ENCODE measurements around the gene FIBP.

FIBP gene

GRCh38 chr11:65920372-65920802, 32.1 kb upstream of the FIBP start:
- peaks cover 4% of the 10 kb centered on the region for H3K36me3 ChIP-seq (ENCODE audit: control insufficient read depth, low read depth, low read length)
- peaks cover 5% of the 10 kb centered on the region for H3K4me1 ChIP-seq (ENCODE audit: control insufficient read depth, low read depth, low read length)
- H3K4me3 ChIP-seq (ENCODE audit: low read length) = peak overlapping the region; percentile 71
- no peaks in the 10 kb centered on the region for H3K9me3 ChIP-seq (ENCODE audit: control insufficient read depth, low read depth, low read length)
- no peak overlapping the region for H3K27ac ChIP-seq (ENCODE audit: low read length)
- peak overlapping the region; percentile 53 for H3K9ac ChIP-seq (ENCODE audit: low read length)
- H3K27me3 ChIP-seq (ENCODE audit: control insufficient read depth, insufficient read depth, low read length) = no peaks in the 10 kb centered on the region

DNA sequence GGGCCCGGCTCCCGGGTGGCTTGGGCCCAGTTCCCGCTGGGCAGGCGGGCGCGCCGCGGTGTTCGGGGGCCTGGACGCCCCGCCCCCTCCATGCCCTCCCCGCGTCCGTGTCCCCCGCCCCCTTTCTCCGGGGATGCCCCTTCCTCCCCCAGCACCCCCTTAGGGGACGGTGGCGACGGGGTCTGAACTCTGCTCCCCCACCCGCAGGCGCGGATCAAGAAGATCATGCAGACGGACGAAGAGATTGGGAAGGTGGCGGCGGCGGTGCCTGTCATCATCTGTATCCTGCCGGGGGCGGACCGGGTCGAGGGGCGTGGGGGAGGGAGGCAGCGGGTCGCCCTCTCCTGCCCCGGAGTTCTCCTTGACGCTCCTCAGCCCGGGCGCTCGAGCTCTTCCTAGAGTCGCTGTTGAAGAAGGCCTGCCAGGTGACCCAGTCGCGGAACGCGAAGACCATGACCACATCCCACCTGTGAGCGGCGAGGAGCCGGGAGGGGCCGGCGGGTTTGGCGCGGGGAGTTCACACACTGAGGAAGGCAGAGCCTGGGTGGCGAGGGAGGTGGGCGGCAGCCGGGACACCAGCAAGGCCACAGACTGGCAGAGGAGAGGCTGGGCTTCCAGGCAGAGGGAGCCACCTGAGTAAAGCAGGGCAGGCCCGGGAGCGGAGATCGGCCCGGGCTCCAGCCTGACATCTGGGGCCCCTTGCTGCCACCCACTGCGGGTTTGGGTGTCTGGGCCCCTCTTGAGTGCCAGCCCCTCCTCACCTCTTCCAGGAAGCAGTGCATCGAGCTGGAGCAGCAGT, 31.5 kb upstream of the FIBP start:
- H3K36me3 ChIP-seq (ENCODE audit: control insufficient read depth, low read depth, low read length) = peaks cover 4% of the 10 kb centered on the region
- H3K9ac ChIP-seq (ENCODE audit: low read length) = peak overlapping the region; percentile 53
- H3K9me3 ChIP-seq (ENCODE audit: control insufficient read depth, low read depth, low read length) = no peaks in the 10 kb centered on the region
- H3K4me1 ChIP-seq (ENCODE audit: control insufficient read depth, low read depth, low read length) = peaks cover 5% of the 10 kb centered on the region
- no peaks in the 10 kb centered on the region for H3K27me3 ChIP-seq (ENCODE audit: control insufficient read depth, insufficient read depth, low read length)
- peak overlapping the region; percentile 71 for H3K4me3 ChIP-seq (ENCODE audit: low read length)
- H3K27ac ChIP-seq (ENCODE audit: low read length) = no peak overlapping the region

DNA sequence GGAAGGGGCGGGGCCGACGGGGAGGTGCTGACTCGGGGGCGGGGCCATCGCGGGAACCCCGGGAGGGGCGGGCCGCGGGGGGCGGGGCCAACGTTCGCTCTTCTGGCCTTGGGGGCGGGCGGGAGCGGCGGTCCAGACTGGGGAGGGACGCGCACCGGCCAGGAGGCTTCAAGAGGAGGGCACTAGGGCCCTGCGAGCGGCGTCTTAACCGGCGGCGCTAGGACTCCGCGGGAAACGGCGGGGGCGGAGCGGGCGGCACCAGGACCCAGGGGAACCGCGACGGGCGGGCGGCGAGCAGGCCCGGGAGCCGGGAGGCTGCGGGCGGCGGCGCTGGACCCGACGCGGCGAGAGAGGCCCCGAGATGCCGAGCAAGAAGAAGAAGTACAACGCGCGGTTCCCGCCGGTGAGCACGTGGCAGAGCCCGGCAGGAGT, 30.9 kb upstream of the FIBP start, which contains the start of gene DRAP1:
TSS of gene DRAP1 (plus strand) at position 286 of the 432 bp plus-strand sequence. CDS start at position 362, 76 bp downstream.
- Histone ChIP-seq H3K27ac (ENCODE audit: low read length) (peak within 1 kb of the TSS; percentile 48), H3K27me3 (ENCODE audit: control insufficient read depth, insufficient read depth, low read length) (no peaks in the 10 kb centered on the region), H3K4me3 (ENCODE audit: low read length) (peak within 1 kb of the TSS; percentile 90), H3K4me1 (ENCODE audit: control insufficient read depth, low read depth, low read length) (peaks cover 5% of the 10 kb centered on the region), H3K36me3 (ENCODE audit: control insufficient read depth, low read depth, low read length) (peaks cover 4% of the 10 kb centered on the region), H3K9ac (ENCODE audit: low read length) (peak within 1 kb of the TSS; percentile 85), H3K9me3 (ENCODE audit: control insufficient read depth, low read depth, low read length) (no peaks in the 10 kb centered on the region)

DNA sequence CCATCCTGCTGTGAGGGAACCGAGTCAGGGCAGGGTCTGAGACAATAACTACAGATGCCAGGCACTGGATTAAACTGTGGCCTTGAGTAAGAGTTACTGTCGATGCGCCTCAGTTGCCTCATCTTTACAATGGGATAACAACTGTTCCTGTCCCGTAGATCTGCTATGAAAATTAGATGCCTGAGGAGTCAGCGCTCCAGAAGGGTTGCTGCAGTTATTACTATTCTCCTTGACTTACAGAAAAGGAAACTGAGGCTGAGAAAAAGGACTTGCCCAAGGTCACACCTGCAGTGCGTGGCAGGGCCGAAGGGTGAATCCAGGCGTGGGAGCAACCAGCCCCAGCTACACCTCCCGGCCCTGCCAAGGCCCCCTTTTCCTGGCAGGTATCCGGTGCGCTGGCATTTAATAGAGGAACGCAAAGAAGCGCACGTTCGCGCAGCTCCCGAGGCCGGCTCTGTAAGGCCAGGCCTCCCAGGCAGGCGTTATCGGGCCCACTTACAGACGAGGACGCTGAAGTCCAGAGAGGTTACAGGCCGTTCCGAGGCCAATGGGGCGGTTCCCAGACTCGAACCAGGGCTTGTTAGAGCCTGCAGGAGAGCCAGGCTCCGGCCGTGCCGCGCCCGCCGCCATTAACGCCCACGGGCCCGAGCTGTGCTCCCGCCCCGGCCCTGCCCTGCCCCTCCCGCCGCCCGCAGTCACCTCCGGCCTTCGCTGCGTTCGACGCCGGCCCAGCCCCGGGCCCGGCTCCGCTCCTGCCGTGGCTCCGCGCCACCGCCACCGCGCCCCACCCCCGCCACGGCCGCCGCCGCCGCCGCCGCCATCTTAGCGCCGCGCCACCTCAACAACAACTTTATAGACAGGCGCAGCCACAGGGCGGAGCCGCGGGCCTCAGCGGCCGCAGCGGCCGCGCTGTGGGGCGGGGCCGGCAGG, 30.2 kb upstream of the FIBP start, which contains the start of gene C11orf68:
TSS of gene C11orf68 (minus strand) at position 852 of the 930 bp plus-strand sequence. CDS start at position 821, 31 bp downstream.
- Histone ChIP-seq H3K27me3 (ENCODE audit: control insufficient read depth, insufficient read depth, low read length) (no peaks in the 10 kb centered on the region), H3K4me1 (ENCODE audit: control insufficient read depth, low read depth, low read length) (peaks cover 5% of the 10 kb centered on the region), H3K27ac (ENCODE audit: low read length) (peak within 1 kb of the TSS; percentile 48), H3K9ac (ENCODE audit: low read length) (peak within 1 kb of the TSS; percentile 85), H3K36me3 (ENCODE audit: control insufficient read depth, low read depth, low read length) (peaks cover 4% of the 10 kb centered on the region), H3K4me3 (ENCODE audit: low read length) (peak within 1 kb of the TSS; percentile 90), H3K9me3 (ENCODE audit: control insufficient read depth, low read depth, low read length) (no peaks in the 10 kb centered on the region)

GRCh38 chr11:65917434-65918210, 29.4 kb upstream of the FIBP start:
- H3K36me3 ChIP-seq (ENCODE audit: control insufficient read depth, low read depth, low read length) = peaks cover 3% of the 10 kb centered on the region
- H3K9ac ChIP-seq (ENCODE audit: low read length) = peak overlapping the region; percentile 85
- H3K27ac ChIP-seq (ENCODE audit: low read length) = no peak overlapping the region
- H3K4me1 ChIP-seq (ENCODE audit: control insufficient read depth, low read depth, low read length) = peaks cover 5% of the 10 kb centered on the region
- peak overlapping the region; percentile 90 for H3K4me3 ChIP-seq (ENCODE audit: low read length)
- H3K27me3 ChIP-seq (ENCODE audit: control insufficient read depth, insufficient read depth, low read length) = no peaks in the 10 kb centered on the region
- H3K9me3 ChIP-seq (ENCODE audit: control insufficient read depth, low read depth, low read length) = no peaks in the 10 kb centered on the region

DNA sequence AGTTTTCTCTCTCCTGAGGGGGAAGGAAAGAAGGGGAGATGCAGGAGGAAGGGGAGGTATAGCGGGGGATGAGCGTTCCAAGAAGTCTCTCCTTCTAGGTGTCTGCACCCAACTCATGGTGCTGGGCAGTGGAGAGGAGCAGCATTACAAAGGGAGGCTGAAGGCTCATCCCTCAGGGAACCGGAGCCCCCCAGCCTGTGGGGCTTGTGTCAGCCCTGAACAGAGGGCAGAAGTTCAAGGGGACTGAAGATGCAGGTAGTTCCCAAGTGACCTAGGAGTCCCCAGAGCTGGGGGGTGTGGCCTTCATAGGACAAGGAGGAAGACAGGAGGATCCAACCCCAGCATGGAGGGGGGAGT, 28.8 kb upstream of the FIBP start:
- no peak overlapping the region for H3K4me3 ChIP-seq (ENCODE audit: low read length)

DNA sequence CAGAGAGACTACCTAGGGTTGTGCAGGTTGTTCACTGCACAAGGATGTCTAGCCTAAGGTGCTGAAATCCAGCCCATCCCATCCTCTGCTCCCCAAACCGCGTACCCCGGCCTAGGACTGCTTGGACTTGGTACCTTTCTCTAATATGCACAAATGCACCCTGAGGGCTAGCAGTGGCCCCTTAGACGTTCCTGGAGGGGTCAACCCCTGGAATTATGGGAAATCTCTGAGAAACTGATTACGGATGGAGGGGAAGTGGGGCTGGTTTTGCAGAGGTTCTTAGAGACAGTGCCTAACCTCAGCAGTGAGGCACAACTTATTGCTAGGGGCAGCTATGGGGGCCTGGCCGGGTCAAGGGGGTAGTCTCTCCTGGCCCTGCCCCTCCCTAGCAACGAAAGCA, 28.1 kb upstream of the FIBP start:
- no peaks in the 10 kb centered on the region for H3K36me3 ChIP-seq (ENCODE audit: control insufficient read depth, low read depth, low read length)
- no peak overlapping the region for H3K27ac ChIP-seq (ENCODE audit: low read length)
- no peak overlapping the region for H3K4me3 ChIP-seq (ENCODE audit: low read length)
- no peaks in the 10 kb centered on the region for H3K27me3 ChIP-seq (ENCODE audit: control insufficient read depth, insufficient read depth, low read length)
- no peaks in the 10 kb centered on the region for H3K9me3 ChIP-seq (ENCODE audit: control insufficient read depth, low read depth, low read length)
- peaks cover 5% of the 10 kb centered on the region for H3K4me1 ChIP-seq (ENCODE audit: control insufficient read depth, low read depth, low read length)
- H3K9ac ChIP-seq (ENCODE audit: low read length) = no peak overlapping the region

More for the DNA sequence above, 28.8 kb upstream of the FIBP start:
- Histone ChIP-seq H3K36me3 (ENCODE audit: control insufficient read depth, low read depth, low read length) (no peaks in the 10 kb centered on the region), H3K9me3 (ENCODE audit: control insufficient read depth, low read depth, low read length) (no peaks in the 10 kb centered on the region), H3K27ac (ENCODE audit: low read length) (no peak overlapping the region), H3K27me3 (ENCODE audit: control insufficient read depth, insufficient read depth, low read length) (no peaks in the 10 kb centered on the region), H3K9ac (ENCODE audit: low read length) (no peak overlapping the region), H3K4me1 (ENCODE audit: control insufficient read depth, low read depth, low read length) (peaks cover 5% of the 10 kb centered on the region)

- Histone ChIP-seq H3K4me3 (ENCODE audit: low read length) (no peak overlapping the region), H3K27me3 (ENCODE audit: control insufficient read depth, insufficient read depth, low read length) (no peaks in the 10 kb centered on the region), H3K9me3 (ENCODE audit: control insufficient read depth, low read depth, low read length) (no peaks in the 10 kb centered on the region), H3K36me3 (ENCODE audit: control insufficient read depth, low read depth, low read length) (no peaks in the 10 kb centered on the region), H3K9ac (ENCODE audit: low read length) (no peak overlapping the region), H3K4me1 (ENCODE audit: control insufficient read depth, low read depth, low read length) (peaks cover 5% of the 10 kb centered on the region), H3K27ac (ENCODE audit: low read length) (no peak overlapping the region)
These were observed 27.6 kb upstream of the FIBP start for GRCh38 chr11:65915821-65916251.

- Histone ChIP-seq H3K4me1 (ENCODE audit: control insufficient read depth, low read depth, low read length) (peaks cover 5% of the 10 kb centered on the region), H3K27ac (ENCODE audit: low read length) (no peak overlapping the region), H3K36me3 (ENCODE audit: control insufficient read depth, low read depth, low read length) (no peaks in the 10 kb centered on the region), H3K9ac (ENCODE audit: low read length) (no peak overlapping the region), H3K27me3 (ENCODE audit: control insufficient read depth, insufficient read depth, low read length) (no peaks in the 10 kb centered on the region), H3K4me3 (ENCODE audit: low read length) (no peak overlapping the region), H3K9me3 (ENCODE audit: control insufficient read depth, low read depth, low read length) (no peaks in the 10 kb centered on the region)
These were observed 27.0 kb upstream of the FIBP start for GRCh38 chr11:65915101-65915820.

DNA sequence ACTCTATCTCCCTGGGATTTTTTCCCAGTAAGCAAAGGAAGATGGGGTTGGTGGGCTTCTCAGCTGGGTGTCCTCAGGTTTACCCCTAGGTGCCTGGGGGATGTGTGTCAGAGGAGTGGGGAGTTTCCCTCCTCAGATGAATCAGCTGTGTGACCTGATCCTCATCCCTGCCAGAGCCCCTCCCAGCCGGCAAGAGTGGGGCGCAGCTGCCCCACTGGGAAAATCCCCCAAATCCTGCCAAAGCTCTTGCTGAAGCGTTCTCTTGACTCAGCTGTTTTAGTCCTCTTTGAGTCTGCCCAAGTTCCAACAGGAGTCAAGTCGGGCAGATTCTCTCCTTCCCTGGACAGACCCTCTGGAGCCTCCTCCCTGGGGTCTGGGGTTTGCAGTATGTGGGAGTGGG, 24.6 kb upstream of the FIBP start:
- Histone ChIP-seq H3K36me3 (ENCODE audit: control insufficient read depth, low read depth, low read length) (no peaks in the 10 kb centered on the region), H3K9ac (ENCODE audit: low read length) (no peak overlapping the region), H3K4me3 (ENCODE audit: low read length) (no peak overlapping the region), H3K27me3 (ENCODE audit: control insufficient read depth, insufficient read depth, low read length) (peaks cover 8% of the 10 kb centered on the region), H3K4me1 (ENCODE audit: control insufficient read depth, low read depth, low read length) (peaks cover 2% of the 10 kb centered on the region), H3K27ac (ENCODE audit: low read length) (no peak overlapping the region), H3K9me3 (ENCODE audit: control insufficient read depth, low read depth, low read length) (no peaks in the 10 kb centered on the region)
